ENCODE measurements around the gene ZBP1.

Gene ZBP1

GRCh38 chr20:57665589-57665971, 45.4 kb upstream of the ZBP1 start:
- TF ChIP-seq CTCF (IDR thresholded peaks at IDR 0.05; ENCODE audit: insufficient read depth, low read depth, low read length, missing control alignments), result no peak
- no peak for DNase-seq (ENCODE audit: low read depth)
- H3K4me3 ChIP-seq (ENCODE audit: low read depth, low read length), result no peak overlapping the region

GRCh38 chr20:57664924-57665588, 44.8 kb upstream of the ZBP1 start:
- no peak overlapping the region for H3K4me3 ChIP-seq (ENCODE audit: low read depth, low read length)
- TF ChIP-seq CTCF (IDR thresholded peaks at IDR 0.05; ENCODE audit: insufficient read depth, low read depth, low read length, missing control alignments), result no peak
- no peak for DNase-seq (ENCODE audit: low read depth)

- no peak overlapping the region for H3K4me3 ChIP-seq (ENCODE audit: low read depth, low read length)
- no peak for DNase-seq (ENCODE audit: low read depth)
- no peak for TF ChIP-seq CTCF (IDR thresholded peaks at IDR 0.05; ENCODE audit: insufficient read depth, low read depth, low read length, missing control alignments)
Measured at GRCh38 chr20:57664476-57664875, 44.2 kb upstream of the ZBP1 start.

GRCh38 chr20:57663681-57664451, 43.6 kb upstream of the ZBP1 start:
- no peak overlapping the region for H3K4me3 ChIP-seq (ENCODE audit: low read depth, low read length)
- no peak for DNase-seq (ENCODE audit: low read depth)
- no peak for TF ChIP-seq CTCF (IDR thresholded peaks at IDR 0.05; ENCODE audit: insufficient read depth, low read depth, low read length, missing control alignments)

GRCh38 chr20:57663241-57663640, 43.0 kb upstream of the ZBP1 start:
- H3K4me3 ChIP-seq (ENCODE audit: low read depth, low read length), result no peak overlapping the region
- no peak for TF ChIP-seq CTCF (IDR thresholded peaks at IDR 0.05; ENCODE audit: insufficient read depth, low read depth, low read length, missing control alignments)
- DNase-seq (ENCODE audit: low read depth), result no peak

GRCh38 chr20:57662456-57663240, 42.4 kb upstream of the ZBP1 start:
- H3K4me3 ChIP-seq (ENCODE audit: low read depth, low read length), result no peak overlapping the region
- DNase-seq (ENCODE audit: low read depth), result no peak
- TF ChIP-seq CTCF (IDR thresholded peaks at IDR 0.05; ENCODE audit: insufficient read depth, low read depth, low read length, missing control alignments), result no peak

Measured in GM12865 (cell line).